ENCODE data around the gene SERPINB4. TPM values are rescaled to one million over a fixed set of nuclear protein-coding genes. Genes with fewer than 3 reads are reported as not detected.
"Not testable (repeated sequence)": the region's sequence is repeated elsewhere in the genome, so short reads cannot be mapped to it uniquely, and the experiment has no call there.

The SERPINB4 gene
- polyA plus RNA-seq, 1 of the 3 experiments (the other 2 are of a cell fraction): not detected

- Histone ChIP-seq H3K4me3 (ENCODE audit: low read depth in 2 of 2, low read length in 1 of 2) (no peak overlapping the region), H3K9ac (no peak overlapping the region), H3K27ac (ENCODE audit: low read depth in 2 of 2, low read length in 1 of 2) (peak overlapping the region in 1 of 2 experiments; percentile 44; a peak in 2 of 4 replicates), H3K9me3 (no peaks in the 10 kb centered on the region), H3K27me3 (ENCODE audit: insufficient read depth) (no peaks in the 10 kb centered on the region), H4K20me1 (ENCODE audit: insufficient read depth) (no peaks in the 10 kb centered on the region), H3K9me2 (no peaks in the 10 kb centered on the region), H3K36me3 (replicated peaks in 1 of 2; ENCODE audit: control insufficient read depth in 1 of 2, insufficient read depth in 2 of 2, low read length in 1 of 2) (no peaks in the 10 kb centered on the region), H3K79me2 (ENCODE audit: insufficient read depth) (no peaks in the 10 kb centered on the region), H3K4me2 (peak overlapping the region; percentile 41; the same call in 1 of the 2 replicates), H3F3A (replicated peaks; ENCODE audit: insufficient read depth) (no peaks in the 10 kb centered on the region), H2AFZ (ENCODE audit: low read depth) (peak overlapping the region; percentile 50; the same call in 1 of the 2 replicates), H3K4me1 (ENCODE audit: control insufficient read depth in 1 of 2, insufficient read depth in 2 of 2, low read depth in 1 of 2, low read length in 1 of 2) (peaks cover 0 to 6% of the 10 kb centered on the region in 2 experiments; a peak in 1 of 4 replicates)
- POLR2A ChIA-PET: no interaction called here
- DNase-seq: no peak
- peak; percentile 23; the same call in 1 of the 2 replicates for TF ChIP-seq TCF12 (IDR thresholded peaks at IDR 0.05)
- no peak for TF ChIP-seq POLR2AphosphoS5 (IDR thresholded peaks at IDR 0.05; ENCODE audit: low read depth, low read length)
- no peak for TF ChIP-seq GATA2 (CRISPR knock-in tag; IDR thresholded peaks at IDR 0.05)
- no peak for TF ChIP-seq EP300 (IDR thresholded peaks at IDR 0.05; ENCODE audit: borderline replicate concordance in 1 of 2, low read depth in 1 of 2, low read length in 1 of 2)
- peak; percentile 36; the same call in 1 of the 2 replicates for TF ChIP-seq FOSL2 (IDR thresholded peaks at IDR 0.05; ENCODE audit: borderline replicate concordance, low read depth)
- no peak for TF ChIP-seq ELF1 (IDR thresholded peaks at IDR 0.05)
- TF ChIP-seq REST (IDR thresholded peaks at IDR 0.05; ENCODE audit: low read depth, low read length): no peak
- TF ChIP-seq NFIC (IDR thresholded peaks at IDR 0.05; ENCODE audit: borderline replicate concordance): peak; percentile 15; the same call in 1 of the 2 replicates
- CTCF ChIA-PET: no interaction called here
- 3% methylated on average over 7 of the region's 7 CpGs for WGBS (ENCODE audit: low lambda C conversion rate)
Observed at GRCh38 chr18:63648241-63648640, 4.2 kb upstream of the SERPINB4 start.

- H3K4me3 ChIP-seq (ENCODE audit: low read depth in 2 of 2, low read length in 1 of 2): no peak overlapping the region
- no peak for DNase-seq
- H3K27ac ChIP-seq (ENCODE audit: low read depth in 2 of 2, low read length in 1 of 2): no peak overlapping the region
- H4K20me1 ChIP-seq (ENCODE audit: insufficient read depth): no peaks in the 10 kb centered on the region
- no peaks in the 10 kb centered on the region for H3F3A ChIP-seq (replicated peaks; ENCODE audit: insufficient read depth)
- TF ChIP-seq REST (IDR thresholded peaks at IDR 0.05; ENCODE audit: low read depth, low read length) (no peak), YY1 (IDR thresholded peaks at IDR 0.05; ENCODE audit: low read depth) (no peak)
- H3K79me2 ChIP-seq (ENCODE audit: insufficient read depth): no peaks in the 10 kb centered on the region
- H3K36me3 ChIP-seq (replicated peaks in 1 of 2; ENCODE audit: control insufficient read depth in 1 of 2, insufficient read depth in 2 of 2, low read length in 1 of 2): no peaks in the 10 kb centered on the region
- H3K9me3 ChIP-seq: no peaks in the 10 kb centered on the region
- no peaks in the 10 kb centered on the region for H3K9me2 ChIP-seq
- H2AFZ ChIP-seq (ENCODE audit: low read depth): no peak overlapping the region
- H3K4me1 ChIP-seq (ENCODE audit: control insufficient read depth in 1 of 2, insufficient read depth in 2 of 2, low read depth in 1 of 2, low read length in 1 of 2): peaks cover 0 to 6% of the 10 kb centered on the region in 2 experiments; a peak in 1 of 4 replicates
- no peaks in the 10 kb centered on the region for H3K27me3 ChIP-seq (ENCODE audit: insufficient read depth)
- CTCF ChIA-PET: no interaction called here
- no peak overlapping the region for H3K4me2 ChIP-seq
- POLR2A ChIA-PET: no interaction called here
- H3K9ac ChIP-seq: no peak overlapping the region
Observed at GRCh38 chr18:63646936-63647335, 2.9 kb upstream of the SERPINB4 start.

- H3K79me2 ChIP-seq (ENCODE audit: insufficient read depth); DNase-seq; H3K4me3 ChIP-seq (ENCODE audit: low read depth in 2 of 2, low read length in 1 of 2); H4K20me1 ChIP-seq (ENCODE audit: insufficient read depth); POLR2A ChIA-PET; H2AFZ ChIP-seq (ENCODE audit: low read depth); H3K27me3 ChIP-seq (ENCODE audit: insufficient read depth); H3K9me2 ChIP-seq; H3K27ac ChIP-seq (ENCODE audit: low read depth in 2 of 2, low read length in 1 of 2); H3F3A ChIP-seq (replicated peaks; ENCODE audit: insufficient read depth); H3K9me3 ChIP-seq; H3K4me2 ChIP-seq; H3K36me3 ChIP-seq (replicated peaks in 1 of 2; ENCODE audit: control insufficient read depth in 1 of 2, insufficient read depth in 2 of 2, low read length in 1 of 2); H3K9ac ChIP-seq; H3K4me1 ChIP-seq (ENCODE audit: control insufficient read depth in 1 of 2, insufficient read depth in 2 of 2, low read depth in 1 of 2, low read length in 1 of 2); CTCF ChIA-PET: not testable (repeated sequence)
- WGBS (ENCODE audit: low lambda C conversion rate): 60% methylated on average over 1 of the region's 1 CpG
Observed at GRCh38 chr18:63644694-63645093, 638 bp upstream of the SERPINB4 start.

GRCh38 chr18:63642668-63643356, 1.2 kb downstream of the SERPINB4 start:
- DNase-seq; CTCF ChIA-PET; H3K9ac ChIP-seq; H3K27me3 ChIP-seq (ENCODE audit: insufficient read depth); H3K9me2 ChIP-seq; H3K9me3 ChIP-seq; H4K20me1 ChIP-seq (ENCODE audit: insufficient read depth); H3K4me2 ChIP-seq; H3K79me2 ChIP-seq (ENCODE audit: insufficient read depth); H3K4me1 ChIP-seq (ENCODE audit: control insufficient read depth in 1 of 2, insufficient read depth in 2 of 2, low read depth in 1 of 2, low read length in 1 of 2); H2AFZ ChIP-seq (ENCODE audit: low read depth); H3F3A ChIP-seq (replicated peaks; ENCODE audit: insufficient read depth); POLR2A ChIA-PET; H3K27ac ChIP-seq (ENCODE audit: low read depth in 2 of 2, low read length in 1 of 2); H3K4me3 ChIP-seq (ENCODE audit: low read depth in 2 of 2, low read length in 1 of 2); H3K36me3 ChIP-seq (replicated peaks in 1 of 2; ENCODE audit: control insufficient read depth in 1 of 2, insufficient read depth in 2 of 2, low read length in 1 of 2): not testable (repeated sequence)
- 44% methylated on average over 4 of the region's 4 CpGs for WGBS (ENCODE audit: low lambda C conversion rate)
